Neural progenitor cell (in vitro differentiated cells): ENCODE measurements around the gene PAFAH2.
A peak's percentile ranks its signal among the peaks of the same experiment; 100 is the strongest.

Experiments used
- EZH2phosphoT487 ChIP-seq: fragments of 200-600 bp; sonication (generic); IDR thresholded peaks from 2 replicates; pipeline ENCODE4 v1.6.1; 2017; ENCODE audit warnings: antibody characterized with exemption
- TF ChIP-seq, protein P1 (sequence below): fragments of 200-600 bp; sonication (generic); IDR thresholded peaks from 2 replicates; pipeline ENCODE4 v1.5.1; 2017; ENCODE audit warnings: antibody characterized with exemption, mild to moderate bottlenecking

DNA sequence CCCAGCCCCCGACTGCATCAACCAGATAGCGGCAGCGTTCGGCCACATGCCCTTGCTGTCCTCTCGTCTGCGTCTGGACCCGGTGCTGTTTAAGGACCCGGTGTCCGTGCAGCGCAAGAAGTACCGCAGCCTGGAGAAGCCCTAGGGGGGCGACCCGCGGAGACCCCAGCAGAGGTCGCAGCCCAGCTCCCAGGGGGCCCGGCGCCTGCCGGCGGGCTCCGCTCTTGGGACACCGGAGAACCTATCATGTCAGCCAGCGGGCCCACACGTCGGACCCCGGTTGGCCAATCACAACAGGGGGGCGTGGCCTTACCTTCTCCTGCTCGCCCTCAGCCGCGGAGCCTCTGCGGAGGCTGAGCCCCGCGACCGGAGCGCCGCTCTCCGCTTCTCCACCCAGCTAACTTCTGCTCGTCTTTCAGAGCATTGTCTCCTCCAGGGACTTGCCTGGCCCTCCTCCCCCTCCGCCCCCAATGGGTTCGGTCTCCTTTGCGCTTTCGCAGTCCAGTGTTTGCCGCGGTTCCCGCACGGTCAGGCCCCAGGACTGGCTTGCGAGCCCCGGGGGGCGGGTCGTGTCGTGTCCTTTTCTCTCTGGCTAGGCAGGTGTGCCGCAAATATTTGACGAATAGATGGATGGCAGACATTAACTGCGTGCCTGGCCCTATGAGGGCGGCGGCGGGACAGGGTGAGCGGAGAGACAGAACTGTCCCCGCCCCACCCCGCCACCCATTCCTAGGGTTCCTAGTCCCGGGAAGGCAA is 37.5 kb upstream of the PAFAH2 start:
- TF ChIP-seq, protein P1, sequence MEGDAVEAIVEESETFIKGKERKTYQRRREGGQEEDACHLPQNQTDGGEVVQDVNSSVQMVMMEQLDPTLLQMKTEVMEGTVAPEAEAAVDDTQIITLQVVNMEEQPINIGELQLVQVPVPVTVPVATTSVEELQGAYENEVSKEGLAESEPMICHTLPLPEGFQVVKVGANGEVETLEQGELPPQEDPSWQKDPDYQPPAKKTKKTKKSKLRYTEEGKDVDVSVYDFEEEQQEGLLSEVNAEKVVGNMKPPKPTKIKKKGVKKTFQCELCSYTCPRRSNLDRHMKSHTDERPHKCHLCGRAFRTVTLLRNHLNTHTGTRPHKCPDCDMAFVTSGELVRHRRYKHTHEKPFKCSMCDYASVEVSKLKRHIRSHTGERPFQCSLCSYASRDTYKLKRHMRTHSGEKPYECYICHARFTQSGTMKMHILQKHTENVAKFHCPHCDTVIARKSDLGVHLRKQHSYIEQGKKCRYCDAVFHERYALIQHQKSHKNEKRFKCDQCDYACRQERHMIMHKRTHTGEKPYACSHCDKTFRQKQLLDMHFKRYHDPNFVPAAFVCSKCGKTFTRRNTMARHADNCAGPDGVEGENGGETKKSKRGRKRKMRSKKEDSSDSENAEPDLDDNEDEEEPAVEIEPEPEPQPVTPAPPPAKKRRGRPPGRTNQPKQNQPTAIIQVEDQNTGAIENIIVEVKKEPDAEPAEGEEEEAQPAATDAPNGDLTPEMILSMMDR: peak; percentile 22
- TF ChIP-seq EZH2phosphoT487: no peak
